Sigmoid colon (tissue), 7 donors: ENCODE results near the gene PPP1R18. TPM values are rescaled to one million over a fixed set of nuclear protein-coding genes. Genes with fewer than 3 reads are reported as not detected.

Source experiments
- DNase-seq: peaks from one replicate; pipeline ENCODE4 v3.0.0-alpha.2; 2019
- H3K27ac ChIP-seq, 4 donors: fragments of 200-600 bp; sonication (generic); one replicate each; pipeline ENCODE4 v1.5.1; 2016 to 2019; ENCODE audit warnings: mild to moderate bottlenecking in 1 of 4
- H3K27me3 ChIP-seq, 3 donors: fragments of 200-600 bp; sonication (generic); one replicate each; pipeline ENCODE4 v1.5.1; 2019; ENCODE audit warnings: mild to moderate bottlenecking in 1 of 3
- H3K36me3 ChIP-seq, 4 donors: fragments of 200-600 bp; sonication (generic); one replicate each; pipeline ENCODE4 v1.5.1; 2016 to 2019
- H3K4me1 ChIP-seq, 4 donors: fragments of 200-600 bp; sonication (generic); one replicate each; pipeline ENCODE4 v1.5.1; 2017 to 2019
- H3K4me3 ChIP-seq, 4 donors: fragments of 200-600 bp; sonication (generic); one replicate each; pipeline ENCODE4 v1.5.1; 2017 to 2019; ENCODE audit warnings: mild to moderate bottlenecking in 2 of 4, moderate library complexity in 1 of 4
- H3K9me3 ChIP-seq, 4 donors: fragments of 200-600 bp in 3 of 4; sonication (generic) in 3 of 4; one replicate each; pipeline versions ENCODE4 v1.5.1 to v1.6.1; 2013 to 2019
- CTCF ChIP-seq, 4 experiments: fragments of 450-650 bp in 3 of 4; fragments of 200-600 bp in 1 of 4; IDR thresholded peaks; one replicate each; pipeline ENCODE4 v1.5.1; 2016 to 2019; ENCODE audit warnings: antibody characterized with exemption in 4 of 4, mild to moderate bottlenecking in 3 of 4, moderate library complexity in 2 of 4
- EP300 ChIP-seq, 4 donors: sonication (generic); formaldehyde crosslinking; IDR thresholded peaks; one replicate each; pipeline ENCODE4 v1.6.1; 2017; ENCODE audit warnings: antibody characterized with exemption in 4 of 4
- POLR2A ChIP-seq, 2 donors: fragments of 450-650 bp; IDR thresholded peaks; one replicate each; pipeline ENCODE4 v1.6.1; 2016; ENCODE audit warnings: antibody characterized with exemption in 2 of 2, mild to moderate bottlenecking in 2 of 2, moderate library complexity in 2 of 2
- POLR2AphosphoS5 ChIP-seq, 4 donors: sonication (generic); formaldehyde crosslinking; IDR thresholded peaks; one replicate each; pipeline ENCODE4 v1.6.1; 2017; ENCODE audit warnings: antibody characterized with exemption in 4 of 4
- WGBS, 2 donors: extraction: QIAGEN DNeasy Blood & Tissue Kit; methylation state at CpG; one replicate each; pipeline ENCODE4 v1.1.7; 2013; 5-methylcytosine and 5-hydroxymethylcytosine counted together
- intact Hi-C: fragments of 100-400 bp; cut with DNase I; formaldehyde crosslinking; loops from one replicate; pipeline ENCODE4 v1.15.1; 2023
- polyA plus RNA-seq, 3 donors: library from polyadenylated mRNA; stranded (reverse); fragments of 200-250 nt; gene quantifications; one replicate each; pipeline ENCODE4 v1.2.3, GENCODE V29; 2013
- small RNA-seq, 3 donors: library from RNA; depleted of rRNA; stranded (forward); fragments of <200 nt; gene quantifications; one replicate each; pipeline ENCODE3, GENCODE V24; 2016
- total RNA-seq, 4 donors: library from RNA; depleted of rRNA; stranded (reverse); fragments of >200 nt; gene quantifications; one replicate each; pipeline ENCODE4 v1.1.0, GENCODE V29; 2016
- donor health status: healthy with polysubstance abuse.
- donor health status: Bipolar disorder and iron deficiency.
- donor health status: healthy.

Gene PPP1R18
- total and polyA plus RNA-seq, 7 donors: 15.0 to 69.8 (median 33.2) TPM

DNA sequence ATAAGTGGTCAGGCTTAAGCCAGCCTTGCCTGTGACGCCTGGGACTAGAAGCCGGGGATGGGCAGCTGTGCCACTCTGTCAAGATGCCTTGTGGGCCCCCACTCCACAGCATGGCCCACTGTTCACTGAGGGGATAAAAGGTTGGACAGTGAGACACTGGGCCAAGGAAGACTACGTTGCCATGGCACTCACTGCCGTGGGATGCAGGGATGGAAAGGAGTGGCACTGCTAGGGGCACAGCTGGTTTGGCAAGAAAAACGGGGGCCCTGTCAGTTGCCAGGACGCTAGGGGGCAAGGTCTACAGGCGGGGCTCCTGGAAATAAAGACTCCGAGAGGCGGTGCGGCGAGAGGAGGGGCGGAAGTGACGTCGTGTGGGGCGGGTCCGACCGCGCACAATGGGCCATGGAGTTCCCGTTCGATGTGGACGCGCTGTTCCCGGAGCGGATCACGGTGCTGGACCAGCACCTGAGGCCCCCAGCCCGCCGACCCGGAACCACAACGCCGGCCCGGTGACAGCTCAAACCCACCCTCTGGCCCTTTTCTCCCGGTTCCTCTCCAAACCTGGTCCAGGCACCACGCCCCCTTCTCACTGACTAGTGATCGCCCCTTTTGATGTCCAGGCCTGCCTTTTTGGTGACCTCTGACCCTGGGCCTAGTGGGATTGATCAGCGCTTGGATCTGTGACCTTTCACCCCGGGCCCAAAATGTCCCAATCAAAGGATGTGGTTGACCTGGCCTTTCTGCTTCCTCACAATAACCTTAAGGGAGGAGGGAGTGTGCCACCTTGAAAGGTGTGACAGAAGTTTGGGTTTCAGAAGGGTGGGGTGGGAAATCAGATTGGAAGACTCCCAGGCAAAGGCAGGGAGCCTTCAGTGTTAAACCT, 59.7 kb downstream of the PPP1R18 start, which contains the start of gene ATAT1:
ATAT1 (plus strand) TSS at position 391 of the 883 bp plus-strand sequence.
- peak; percentile 96 for DNase-seq
- intact Hi-C loops: no loop called here
- 1 to 3% methylated on average over 36 of the region's 36 CpGs for WGBS, 2 donors
- Histone ChIP-seq H3K4me3 (peak within 1 kb of the TSS; percentile 18 to 64 (median 55)), H3K9me3 (no peaks in the 10 kb centered on the region), H3K27me3 (no peaks in the 10 kb centered on the region), H3K36me3 (peaks cover 4 to 69% (median 31%) of the 10 kb centered on the region in 4 donors), H3K4me1 (peaks cover 0 to 16% (median 15%) of the 10 kb centered on the region in 4 donors), H3K27ac (peak within 1 kb of the TSS; percentile 89 to 90 (median 90))
- peak in 2 of 4 experiments; percentile 15 to 41 for TF ChIP-seq CTCF (IDR thresholded peaks at IDR 0.05)
- TF ChIP-seq EP300 (IDR thresholded peaks at IDR 0.05): peak in 1 of 4 donors; percentile 48
- TF ChIP-seq POLR2A (IDR thresholded peaks at IDR 0.05): peak; percentile 23 to 40
- TF ChIP-seq POLR2AphosphoS5 (IDR thresholded peaks at IDR 0.05): peak; percentile 33 to 79 (median 72)

Small RNA genes lying within 50 kb of the gene (small RNA-seq; reads per million reads assigned to genes)
- gene RF00019: 0 reads per million in 3 donors

Other genes starting within 250 kb of the PPP1R18 start
- gene HLA-E, start 197.1 kb downstream of the PPP1R18 start, total RNA-seq: 100 to 1,000 TPM; 323 to 462 (median 387) TPM
- gene HLA-E, start 197.1 kb downstream of the PPP1R18 start, polyA plus RNA-seq: 100 to 1,000 TPM; 139 to 753 (median 181) TPM
- gene GNL1, start 130.2 kb downstream of the PPP1R18 start, total RNA-seq: 10 to 100 TPM; 31.6 to 36.3 (median 33.7) TPM
- 10 to 100 TPM; 27.7 to 50.6 (median 43.2) TPM for gene GNL1, start 130.2 kb downstream of the PPP1R18 start, polyA plus RNA-seq
- gene PRR3, start 129.3 kb downstream of the PPP1R18 start, total RNA-seq: 10 to 100 TPM in 1 of 4 donors, 1 to 10 TPM in 3; 3.7 to 21.1 (median 4.6) TPM
- gene PRR3, start 129.3 kb downstream of the PPP1R18 start, polyA plus RNA-seq: 1 to 10 TPM; 2.8 to 7.6 (median 3.0) TPM
- 10 to 100 TPM; 26.9 to 38.8 (median 33.6) TPM for gene ABCF1, start 115.2 kb downstream of the PPP1R18 start, total RNA-seq
- gene ABCF1, start 115.2 kb downstream of the PPP1R18 start, polyA plus RNA-seq: 10 to 100 TPM; 17.4 to 46.7 (median 25.4) TPM
- 10 to 100 TPM; 18.5 to 30.2 (median 28.3) TPM for gene PPP1R10, start 69.4 kb downstream of the PPP1R18 start, total RNA-seq
- gene PPP1R10, start 69.4 kb downstream of the PPP1R18 start, polyA plus RNA-seq: 10 to 100 TPM; 13.8 to 30.6 (median 18.7) TPM
- 10 to 100 TPM; 36.3 to 58.9 (median 48.4) TPM for gene MRPS18B, start 68.8 kb downstream of the PPP1R18 start, total RNA-seq
- gene MRPS18B, start 68.8 kb downstream of the PPP1R18 start, polyA plus RNA-seq: 10 to 100 TPM; 74.5 to 81.2 (median 78.6) TPM
- 1 to 10 TPM; 2.6 to 7.2 (median 4.8) TPM for gene ATAT1, start 59.8 kb downstream of the PPP1R18 start, total RNA-seq
- 1 to 10 TPM; 3.0 to 8.5 (median 4.2) TPM for gene ATAT1, start 59.8 kb downstream of the PPP1R18 start, polyA plus RNA-seq
- 10 to 100 TPM in 2 of 4 donors, 1 to 10 TPM in 2; 7.8 to 36.7 (median 20.7) TPM for gene C6orf136, start 39.5 kb downstream of the PPP1R18 start, total RNA-seq
- gene C6orf136, start 39.5 kb downstream of the PPP1R18 start, polyA plus RNA-seq: 10 to 100 TPM; 51.1 to 60.8 (median 52.3) TPM
- gene DHX16, start 13.6 kb downstream of the PPP1R18 start, total RNA-seq: 10 to 100 TPM; 18.0 to 22.8 (median 21.3) TPM
- 10 to 100 TPM; 21.6 to 34.2 (median 25.2) TPM for gene DHX16, start 13.6 kb downstream of the PPP1R18 start, polyA plus RNA-seq
- 1 to 10 TPM; 2.4 to 9.7 (median 5.0) TPM for gene NRM, start 4.3 kb upstream of the PPP1R18 start, total RNA-seq
- gene NRM, start 4.3 kb upstream of the PPP1R18 start, polyA plus RNA-seq: 10 to 100 TPM in 1 of 3 donors, 1 to 10 TPM in 2; 1.8 to 13.8 (median 2.8) TPM
- 10 to 100 TPM in 1 of 4 donors, 1 to 10 TPM in 3; 5.4 to 16.1 (median 6.7) TPM for gene MDC1, start 30.6 kb upstream of the PPP1R18 start, total RNA-seq
- 10 to 100 TPM in 1 of 3 donors, 1 to 10 TPM in 2; 1.8 to 17.4 (median 3.7) TPM for gene MDC1, start 30.6 kb upstream of the PPP1R18 start, polyA plus RNA-seq
- gene TUBB, start 33.7 kb upstream of the PPP1R18 start, total RNA-seq: 100 to 1,000 TPM; 245 to 287 (median 267) TPM
- gene TUBB, start 33.7 kb upstream of the PPP1R18 start, polyA plus RNA-seq: 100 to 1,000 TPM in 2 of 3 donors, 10 to 100 TPM in 1; 96.1 to 306 (median 111) TPM
- 100 to 1,000 TPM; 141 to 206 (median 160) TPM for gene FLOT1, start 56.0 kb upstream of the PPP1R18 start, total RNA-seq
- gene FLOT1, start 56.0 kb upstream of the PPP1R18 start, polyA plus RNA-seq: 100 to 1,000 TPM; 174 to 194 (median 188) TPM
- 10 to 100 TPM; 20.1 to 65.3 (median 21.9) TPM for gene IER3, start 57.9 kb upstream of the PPP1R18 start, total RNA-seq
- gene IER3, start 57.9 kb upstream of the PPP1R18 start, polyA plus RNA-seq: 100 to 1,000 TPM; 133 to 193 (median 153) TPM
- 10 to 100 TPM in 2 of 4 donors, 1 to 10 TPM in 2; 7.9 to 25.2 (median 13.6) TPM for gene DDR1, start 197.9 kb upstream of the PPP1R18 start, total RNA-seq
- gene DDR1, start 197.9 kb upstream of the PPP1R18 start, polyA plus RNA-seq: 100 to 1,000 TPM in 1 of 3 donors, 10 to 100 TPM in 2; 25.7 to 110 (median 27.0) TPM
- gene GTF2H4, start 221.6 kb upstream of the PPP1R18 start, total RNA-seq: 10 to 100 TPM in 2 of 4 donors, 1 to 10 TPM in 2; 7.7 to 28.5 (median 13.1) TPM
- 10 to 100 TPM in 2 of 3 donors, 1 to 10 TPM in 1; 9.9 to 21.9 (median 12.6) TPM for gene GTF2H4, start 221.6 kb upstream of the PPP1R18 start, polyA plus RNA-seq
- 10 to 100 TPM in 1 of 4 donors, 1 to 10 TPM in 3; 6.7 to 13.0 (median 9.0) TPM for gene VARS2, start 227.6 kb upstream of the PPP1R18 start, total RNA-seq
- 10 to 100 TPM in 1 of 3 donors, 1 to 10 TPM in 2; 6.9 to 23.0 (median 7.8) TPM for gene VARS2, start 227.6 kb upstream of the PPP1R18 start, polyA plus RNA-seq
- not detected for gene SFTA2, start 245.5 kb upstream of the PPP1R18 start, total RNA-seq
- gene SFTA2, start 245.5 kb upstream of the PPP1R18 start, polyA plus RNA-seq: 1 to 10 TPM in 1 of 3 donors, not detected in 2; 3.6 TPM